GM21737 (cell line): Measurements from ENCODE around the gene EPHA1.
"Not testable (repeated sequence)": the region's sequence is repeated elsewhere in the genome, so short reads cannot be mapped to it uniquely, and the experiment has no call there.

Source experiments
- ATAC-seq: cut with Tn5 transposase; IDR thresholded peaks from one replicate; pipeline ENCODE4 v1.9.1; 2021; ENCODE audit warnings: mild to moderate bottlenecking, moderate library complexity; ENCODE audit not compliant: unreplicated experiment

The EPHA1 gene

DNA sequence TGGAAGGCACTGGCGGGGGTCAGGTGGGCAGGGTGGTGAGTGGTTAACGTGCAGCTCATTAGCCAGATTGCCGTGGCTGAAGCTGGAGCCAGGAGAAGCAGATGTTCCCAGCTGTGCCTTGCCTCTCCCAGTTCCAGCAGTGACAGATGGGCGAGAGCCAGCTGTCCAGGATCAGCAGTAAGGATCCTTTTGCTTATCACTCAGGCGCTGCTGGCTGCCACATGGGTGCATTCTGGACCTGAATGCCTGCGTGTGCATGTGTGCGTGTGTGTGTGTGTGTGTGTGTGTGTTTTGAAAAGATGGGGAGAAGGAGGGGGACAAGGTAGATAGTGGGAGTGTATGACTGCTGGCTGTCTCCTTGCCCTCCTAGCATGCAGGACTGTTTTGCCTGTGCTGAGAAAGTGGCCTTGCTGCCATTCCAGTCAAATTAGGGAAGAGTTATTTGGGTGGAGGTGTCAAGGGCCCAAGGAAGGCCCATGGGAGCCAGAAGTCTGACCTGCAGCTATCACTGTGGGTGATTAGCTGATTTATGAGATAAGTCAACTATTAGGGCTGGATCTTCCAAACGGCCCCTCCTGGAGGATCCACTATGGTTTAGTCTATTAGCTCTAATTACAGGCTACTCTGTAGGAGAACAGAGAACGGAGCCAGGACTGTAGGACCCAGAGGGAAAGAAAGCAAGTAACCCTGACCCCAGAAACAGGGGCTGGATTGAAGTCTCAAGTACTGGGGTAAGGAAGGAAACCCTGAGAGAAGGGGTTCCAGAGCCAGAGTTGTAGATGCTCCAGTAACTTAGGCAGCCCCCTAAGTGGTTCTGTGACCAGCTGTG, 3.3 kb downstream of the EPHA1 start:
- no peak for ATAC-seq

DNA sequence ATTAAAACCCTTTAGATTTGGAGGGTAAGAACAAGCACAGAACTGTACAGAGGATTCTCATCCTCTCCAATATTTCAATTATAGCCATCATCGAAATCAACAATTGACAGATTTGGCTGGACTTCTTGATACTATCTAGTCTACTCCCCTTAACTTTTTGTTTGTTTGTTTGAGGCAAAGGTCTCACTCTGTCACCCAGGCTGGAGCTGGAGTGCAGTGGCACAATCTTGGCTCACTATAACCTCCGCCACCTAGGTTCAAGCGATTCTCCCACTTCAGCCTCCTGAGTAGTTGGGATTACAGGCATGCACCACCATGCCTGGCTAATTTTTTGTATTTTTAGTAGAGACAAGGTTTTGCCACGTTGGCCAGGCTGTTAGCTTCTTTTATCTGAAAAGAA, 6.4 kb downstream of the EPHA1 start:
- ATAC-seq, result not testable (repeated sequence)

DNA sequence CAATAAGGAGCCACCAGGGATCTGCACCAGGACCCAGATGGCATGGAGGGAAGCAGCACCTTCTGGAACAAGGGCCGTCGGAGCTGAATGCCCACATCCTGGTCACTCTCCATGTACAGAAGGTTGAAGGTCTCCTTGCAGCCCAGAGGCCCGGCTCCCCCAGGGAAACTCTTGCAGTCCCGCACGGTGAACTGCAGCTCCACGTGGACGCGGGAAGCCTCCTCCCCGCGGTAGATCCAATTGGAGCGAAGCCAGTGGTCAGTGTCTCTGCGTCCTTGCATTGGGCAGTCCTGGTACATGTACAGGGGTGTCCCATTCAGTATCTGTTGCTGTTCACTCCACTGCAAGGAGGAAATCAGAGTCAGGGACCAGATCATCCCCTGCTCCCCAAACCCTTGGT, 7.4 kb downstream of the EPHA1 start:
- ATAC-seq, result no peak

DNA sequence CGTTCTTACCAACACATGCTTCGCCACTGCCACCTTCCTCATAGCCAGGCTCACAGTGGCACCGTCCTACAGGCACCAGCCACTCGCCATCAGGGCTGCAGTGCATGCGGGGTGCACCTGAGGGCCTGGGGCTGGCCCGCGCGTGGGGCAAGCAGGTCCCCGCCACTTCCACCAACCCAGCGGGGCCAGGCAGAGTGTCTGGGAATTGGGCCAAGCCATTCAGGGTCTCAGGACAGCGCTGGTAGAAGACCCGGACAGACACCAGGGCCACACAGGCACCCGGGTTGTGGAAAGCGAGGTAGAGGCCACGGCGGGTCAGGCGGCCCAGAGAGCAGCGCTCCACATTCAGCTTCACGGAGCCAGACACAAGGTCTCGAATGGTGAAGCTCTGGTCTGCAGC, 9.0 kb downstream of the EPHA1 start:
- ATAC-seq, result no peak

DNA sequence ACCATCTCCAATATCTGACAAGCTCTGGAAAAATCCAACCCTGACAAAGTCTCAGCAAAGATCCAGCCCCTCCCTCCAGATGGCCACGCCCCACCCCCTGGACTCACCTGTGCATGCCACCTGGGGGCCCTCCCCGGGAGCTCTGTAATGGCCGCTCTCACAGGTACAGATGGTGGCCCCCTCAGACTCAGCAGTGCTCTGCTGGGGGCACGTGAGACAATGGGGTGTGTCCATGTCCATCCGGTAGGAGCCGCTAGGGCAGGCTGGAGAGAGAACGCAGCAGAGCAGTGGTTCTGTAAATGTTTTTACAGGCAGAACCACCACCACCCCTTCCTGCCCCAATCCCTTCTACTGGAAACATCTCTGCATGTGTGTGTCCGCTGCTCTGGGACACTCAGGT, 9.5 kb downstream of the EPHA1 start:
- ATAC-seq, result no peak

DNA sequence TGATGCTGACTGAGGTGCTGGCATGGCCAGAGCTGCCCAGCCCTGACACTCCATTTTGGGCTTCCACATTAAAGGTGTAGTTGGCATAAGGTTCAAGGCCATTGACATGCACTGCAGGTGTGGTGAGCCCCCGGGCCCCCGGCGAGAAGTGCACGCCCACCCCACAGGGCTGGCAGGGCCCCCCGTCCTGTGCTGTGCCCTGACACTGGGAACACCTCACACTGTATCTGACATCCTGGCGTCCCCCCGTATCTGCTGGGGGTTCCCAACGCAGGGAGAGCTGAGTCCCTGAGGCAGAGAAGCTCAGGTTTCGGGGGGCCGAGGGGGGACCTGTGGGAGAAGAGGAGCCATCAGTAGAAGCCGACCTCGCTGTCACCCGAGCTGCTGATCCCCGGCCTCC, 10.0 kb downstream of the EPHA1 start:
- ATAC-seq, result no peak

DNA sequence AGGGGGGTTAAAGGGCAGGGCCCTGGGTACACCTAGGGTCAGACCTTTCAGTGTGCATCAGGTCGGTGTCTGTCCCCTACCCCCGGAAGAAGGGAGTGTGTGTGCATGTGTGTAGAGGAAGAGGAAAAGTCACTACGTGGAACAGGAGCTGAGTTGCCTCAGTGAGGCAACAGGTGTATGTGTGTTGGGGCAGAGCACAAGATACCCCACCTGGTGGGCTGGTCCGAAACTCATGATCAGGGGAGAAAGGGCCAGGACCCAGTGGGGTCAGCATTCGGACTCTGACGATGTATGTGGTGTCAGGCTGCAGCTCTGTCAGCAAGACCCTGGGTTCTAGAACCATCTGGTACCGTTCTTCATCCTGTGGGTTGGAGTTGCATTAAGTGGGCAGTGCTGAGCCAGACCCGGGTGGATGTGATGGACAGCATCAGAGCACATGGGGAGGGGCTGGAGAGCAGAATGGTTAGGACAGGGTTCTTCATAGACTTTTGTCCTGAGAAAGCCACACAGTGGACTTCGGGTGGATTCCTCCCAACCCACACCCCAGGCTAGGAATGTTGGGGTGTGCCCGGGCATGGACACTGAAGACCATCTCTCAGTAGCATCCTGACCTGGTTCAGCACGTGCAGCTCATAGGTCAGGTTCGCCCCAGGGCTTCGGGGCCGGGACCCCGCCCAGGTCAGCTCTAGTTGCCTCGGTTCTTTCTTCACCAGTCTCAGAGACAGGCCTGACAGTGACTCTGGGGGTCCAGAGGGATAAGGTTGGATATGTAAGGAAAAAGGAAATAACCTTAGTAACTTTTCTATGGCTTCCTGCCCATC, 10.7 kb downstream of the EPHA1 start:
- no peak for ATAC-seq

DNA sequence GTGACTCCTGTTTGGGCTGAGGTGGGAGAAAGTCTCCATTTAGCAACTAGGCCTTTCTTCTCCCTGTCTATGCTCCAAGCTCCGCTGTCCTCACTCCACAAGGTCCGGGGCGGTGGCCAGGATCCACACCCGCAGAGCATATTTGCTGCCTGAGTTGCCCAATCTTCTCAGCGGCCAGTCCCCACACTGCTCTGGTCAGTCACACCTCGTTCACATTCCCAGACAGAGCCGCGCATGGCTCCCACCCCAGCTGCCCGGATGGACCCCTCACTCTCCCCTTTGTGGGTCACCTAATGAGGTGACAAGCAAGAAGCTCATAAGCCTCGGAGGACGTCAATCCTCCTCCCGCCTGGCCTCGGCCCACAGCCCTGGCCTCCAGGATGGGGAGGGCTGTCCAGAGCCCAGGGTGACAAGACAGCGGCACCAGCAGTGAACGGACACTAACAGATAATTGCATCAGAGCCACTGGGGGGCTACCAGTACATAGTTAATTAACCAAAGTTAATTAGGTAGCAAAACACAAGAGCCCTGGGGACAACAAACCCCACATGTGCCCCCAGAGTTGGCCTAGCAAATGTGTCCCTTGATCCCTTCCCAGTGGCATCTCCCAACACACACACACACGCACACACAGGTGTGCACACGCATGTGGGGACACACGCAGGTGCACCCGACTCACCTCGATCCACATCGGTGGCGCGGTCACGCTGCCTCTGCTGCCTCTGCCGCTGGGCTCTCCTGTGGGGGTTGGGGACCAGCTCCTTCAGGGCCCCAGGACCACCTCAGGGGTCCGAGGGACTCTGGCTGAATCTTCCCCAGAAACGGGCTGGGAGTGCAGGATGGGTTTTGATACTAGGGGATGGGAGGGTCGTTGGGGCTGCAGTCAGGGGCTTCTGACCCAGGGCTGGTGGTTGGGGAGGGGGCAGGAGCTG, 11.8 kb downstream of the EPHA1 start:
- no peak for ATAC-seq

DNA sequence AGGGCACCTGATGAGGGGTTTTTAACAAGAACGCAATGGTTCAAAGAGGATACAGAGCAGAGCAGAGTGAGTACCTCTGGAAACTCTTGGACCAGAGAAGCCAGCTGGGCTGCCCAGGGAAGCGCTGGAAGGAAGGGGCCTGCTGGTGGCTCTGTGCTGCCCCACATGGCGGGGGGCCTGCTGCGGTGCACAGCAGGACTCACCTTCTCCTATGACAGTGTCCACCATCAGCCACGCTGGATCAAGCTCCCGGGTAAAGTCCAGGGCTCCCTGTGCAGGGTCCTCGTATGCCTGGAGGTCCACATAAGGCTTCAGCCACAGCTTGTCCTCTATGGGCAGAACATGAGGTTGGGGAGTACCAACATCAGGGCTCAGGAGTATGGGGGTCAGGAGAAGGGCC, 12.5 kb downstream of the EPHA1 start:
- no peak for ATAC-seq

DNA sequence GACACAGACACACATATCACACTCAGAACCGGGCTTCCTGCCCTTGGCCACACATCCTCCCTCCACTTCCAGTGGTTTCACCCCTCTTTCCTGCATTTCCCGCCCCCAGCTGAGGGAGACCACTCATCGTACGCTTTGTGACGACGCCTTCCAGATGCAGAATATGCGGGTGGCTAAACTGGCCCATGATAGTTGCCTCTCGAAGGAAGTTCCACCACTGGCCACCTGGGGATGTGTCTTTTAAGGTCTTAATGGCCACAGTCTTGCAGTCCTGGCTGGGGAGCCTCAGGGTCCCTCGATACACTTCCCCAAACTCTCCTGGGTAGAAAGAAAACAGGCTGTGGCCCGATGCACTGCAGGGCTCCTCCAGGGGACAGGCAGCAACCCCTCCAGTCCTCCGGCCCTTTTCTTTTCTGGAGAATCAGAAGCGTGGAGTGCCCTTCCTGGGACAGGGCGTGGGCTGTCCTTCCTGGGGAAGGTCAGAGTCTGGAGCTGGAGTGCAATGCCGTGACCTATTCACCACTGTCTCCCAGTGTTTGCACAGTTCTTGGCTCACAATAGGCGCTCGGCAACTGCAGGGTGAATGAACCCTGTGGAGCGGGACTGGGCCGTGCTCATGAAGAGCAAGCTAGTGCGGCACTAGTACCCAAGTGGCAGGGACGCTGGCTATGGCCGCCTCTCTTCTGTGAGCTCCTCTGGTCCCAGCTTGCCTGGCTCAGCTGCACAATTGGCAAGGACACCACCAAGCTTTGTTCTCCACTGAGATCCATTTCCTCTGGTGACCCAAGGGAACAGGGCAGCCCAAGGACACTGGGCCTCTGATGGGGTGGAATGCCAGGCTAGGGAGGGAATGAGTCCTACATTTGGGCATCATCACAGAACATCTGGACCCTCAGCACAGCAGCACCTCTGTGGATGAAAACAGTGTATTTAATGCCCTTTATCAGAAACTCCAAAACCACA, 13.2 kb downstream of the EPHA1 start:
- no peak for ATAC-seq

DNA sequence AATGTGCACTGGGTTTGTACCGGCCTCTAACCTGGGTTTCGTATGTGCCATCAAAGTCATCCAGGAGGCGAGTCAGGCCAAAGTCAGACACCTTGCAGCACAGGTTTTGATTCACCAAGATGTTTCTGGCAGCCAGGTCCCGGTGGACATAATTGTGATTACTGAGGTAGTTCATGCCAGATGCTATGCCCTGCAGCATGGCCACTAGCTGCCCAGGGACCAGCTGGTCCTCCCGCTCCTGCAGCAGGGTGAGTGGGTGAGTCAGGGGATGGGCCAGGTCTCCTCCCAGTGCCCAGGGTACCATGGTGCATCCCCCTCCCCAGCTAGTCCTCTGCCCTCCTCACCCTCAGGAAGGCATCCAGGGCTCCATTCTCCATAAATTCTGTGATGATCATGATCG, 13.9 kb downstream of the EPHA1 start:
- no peak for ATAC-seq

DNA sequence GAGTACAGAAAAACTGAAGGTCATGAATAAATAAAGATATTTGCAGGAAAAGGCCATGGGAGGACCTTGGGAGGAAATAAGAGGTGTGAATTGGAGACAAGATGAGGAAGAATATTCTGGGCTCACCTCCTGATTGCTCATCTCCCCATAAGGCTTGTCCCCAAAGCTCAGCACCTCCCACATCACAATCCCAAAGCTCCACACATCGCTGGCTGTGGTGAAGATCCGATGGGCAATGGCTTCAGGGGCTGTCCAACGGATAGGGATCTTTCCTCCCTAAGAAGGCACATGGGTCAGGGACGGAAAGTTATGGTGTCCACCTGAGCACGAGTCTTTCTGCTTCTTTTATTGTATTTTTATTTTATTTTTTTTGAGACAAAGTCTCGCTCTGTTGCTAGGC, 14.6 kb downstream of the EPHA1 start:
- no peak for ATAC-seq

DNA sequence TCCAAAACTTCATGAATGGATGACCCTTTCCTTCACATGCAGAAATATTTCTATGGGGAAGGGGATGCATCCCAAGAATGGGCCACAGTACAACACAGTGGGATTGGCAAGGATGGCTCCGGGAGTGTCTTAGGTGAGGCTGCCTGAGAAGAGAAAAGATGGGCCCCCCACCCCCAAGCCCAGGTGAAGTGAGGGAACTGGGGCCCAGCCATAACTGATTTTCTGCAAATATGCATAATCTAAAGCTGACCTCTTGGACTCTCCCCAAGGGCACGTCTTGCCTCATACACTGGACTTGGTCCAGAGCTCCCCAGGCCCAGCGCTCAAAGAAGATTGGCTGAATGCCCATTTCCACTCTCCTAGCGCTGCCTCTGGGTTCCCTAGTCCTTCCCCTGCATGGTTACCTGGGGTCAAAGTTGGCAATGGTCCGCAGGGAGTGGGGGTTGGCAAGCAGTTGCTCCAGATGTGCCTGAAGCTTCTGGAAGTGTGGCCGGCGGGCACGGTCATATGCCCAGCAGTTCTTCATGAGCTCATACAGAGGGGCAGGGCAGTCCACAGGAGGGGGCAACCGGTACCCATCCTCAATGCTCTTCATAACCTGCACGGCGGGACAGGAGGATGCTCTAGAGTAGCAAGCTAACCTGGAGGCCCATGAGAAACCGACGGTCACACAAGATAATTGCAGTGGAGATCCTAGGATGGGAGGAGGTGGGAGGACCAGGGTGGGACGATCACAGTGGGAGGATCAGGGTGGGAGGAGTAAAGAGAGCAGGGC, 15.2 kb downstream of the EPHA1 start:
- ATAC-seq, result no peak

DNA sequence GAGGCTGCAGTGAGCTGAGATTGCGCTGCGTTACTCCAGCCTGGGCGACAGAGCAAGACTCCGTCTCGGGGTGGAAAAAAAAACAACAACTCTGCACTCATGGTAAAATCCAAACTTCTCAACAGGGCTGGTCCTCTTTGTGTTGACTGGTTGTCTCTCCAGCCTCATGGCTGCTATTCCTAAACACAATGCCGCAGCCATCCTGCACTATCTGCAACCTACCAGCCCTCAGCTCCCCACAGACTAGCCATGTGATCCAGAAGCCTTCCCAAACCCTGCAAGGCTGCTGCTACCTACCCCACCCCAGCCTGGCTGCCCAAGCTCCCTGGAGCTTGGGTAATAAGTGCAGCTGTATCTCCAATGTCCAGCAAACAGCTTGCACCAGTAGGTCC, 15.8 kb downstream of the EPHA1 start:
- no peak for ATAC-seq

DNA sequence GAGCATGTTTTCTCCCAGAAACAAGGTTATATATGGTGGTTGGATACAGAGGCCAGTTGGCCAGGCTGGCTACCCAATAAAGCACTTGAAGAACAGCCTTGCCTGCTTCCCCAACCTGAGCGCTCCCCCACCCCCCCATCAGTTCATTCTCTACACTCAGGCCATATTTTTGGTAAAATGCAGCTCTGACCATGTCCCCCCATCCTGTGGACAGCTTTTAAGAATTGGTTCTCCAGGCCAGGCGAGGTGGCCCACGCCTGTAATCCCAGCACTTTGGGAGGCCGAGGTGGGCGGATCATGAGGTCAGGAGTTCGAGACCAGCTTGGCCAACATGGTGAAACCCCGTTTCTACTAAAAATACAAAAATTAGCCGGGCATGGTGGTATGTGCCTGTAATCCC, 16.2 kb downstream of the EPHA1 start:
- not testable (repeated sequence) for ATAC-seq

DNA sequence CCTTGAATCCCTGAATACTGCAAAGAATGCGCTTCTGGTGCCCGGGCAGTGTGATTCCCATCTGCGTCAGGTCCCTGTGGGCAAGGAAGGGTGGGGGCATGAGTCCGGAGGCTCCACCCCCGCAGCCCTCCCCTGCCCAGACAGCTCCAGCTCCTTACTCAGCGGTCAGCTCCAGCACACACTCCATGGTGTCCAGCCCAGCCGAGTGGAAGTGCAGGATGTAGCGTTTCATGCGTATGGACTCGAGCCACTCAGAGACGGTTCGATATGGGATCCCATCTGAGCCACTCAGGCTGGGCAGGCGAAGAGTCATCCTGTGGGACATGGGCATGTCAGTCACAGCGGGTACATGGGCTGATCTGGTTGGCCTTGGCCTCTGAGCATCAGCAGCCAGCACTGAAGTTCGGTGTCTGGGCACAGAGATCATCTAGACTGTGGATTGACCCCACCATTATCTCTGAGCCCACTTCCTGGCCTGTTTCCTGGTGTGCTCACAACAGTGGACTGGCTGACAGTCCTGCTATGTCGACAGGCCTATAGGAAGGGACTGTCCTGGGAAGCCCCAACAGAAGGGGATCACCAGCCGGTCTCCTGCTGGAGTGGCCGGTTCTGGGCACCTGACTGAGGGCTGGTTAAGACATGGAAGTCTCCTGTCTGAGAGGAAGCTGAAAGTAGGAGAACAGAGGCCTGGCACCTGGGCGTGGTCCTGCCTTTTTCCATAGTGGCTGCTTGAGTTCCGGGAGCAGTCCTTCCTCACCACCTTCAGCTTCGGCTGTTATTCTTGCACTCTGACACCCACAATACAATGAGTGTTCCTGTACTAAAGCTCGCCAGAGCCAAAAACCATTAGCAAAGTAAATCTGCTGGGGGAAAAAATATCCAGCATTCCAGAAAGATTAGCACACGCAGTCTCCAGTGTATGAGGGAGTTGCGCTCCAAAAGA, 16.9 kb downstream of the EPHA1 start:
- no peak for ATAC-seq

DNA sequence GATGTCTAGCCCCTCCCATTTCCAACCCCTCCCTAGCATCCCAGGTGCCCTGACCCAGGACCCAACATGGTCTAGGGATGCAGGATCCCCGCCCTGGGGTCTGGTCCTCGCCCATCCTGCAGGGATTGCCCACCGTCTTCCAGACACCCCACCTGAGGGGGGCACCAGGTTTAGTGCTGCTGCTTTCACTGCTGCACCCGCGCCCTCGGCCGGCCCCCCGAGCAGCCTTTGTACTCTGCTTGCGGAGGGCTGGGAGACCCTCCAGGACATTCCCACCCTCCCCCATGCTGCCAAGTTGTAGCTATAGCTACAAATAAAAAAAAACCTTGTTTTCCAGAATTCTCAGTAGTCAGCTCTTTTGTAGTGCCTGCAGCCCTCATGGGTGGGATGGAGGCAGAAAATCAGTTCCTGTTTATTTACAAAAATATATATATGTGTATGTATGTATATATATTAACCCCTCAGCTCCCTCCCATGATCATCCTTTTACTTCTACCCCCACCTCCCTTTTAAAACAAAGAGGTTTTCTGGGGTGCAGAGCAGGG, 17.8 kb downstream of the EPHA1 start:
- no peak for ATAC-seq
